OCI-LY3 (cell line): ENCODE results near the gene NT5DC4.

Experiments used
- H2AFZ ChIP-seq: fragments of 200-600, 300-600 bp; shearing (Covaris generic); 2 replicates; pipeline ENCODE4 v1.6.0; 2014; ENCODE audit warnings: antibody characterized with exemption, low read depth, low read length
- H3K27ac ChIP-seq: fragments of 200-600, 300-600 bp; sonication (generic); 2 replicates; pipeline ENCODE4 v1.5.1; 2014; ENCODE audit warnings: mild to moderate bottlenecking, low read length, moderate library complexity, mixed read lengths
- H3K27me3 ChIP-seq: fragments of 200-600, 300-600 bp; sonication (generic); 2 replicates; pipeline ENCODE4 v1.6.1; 2014; ENCODE audit warnings: low read depth, low read length, mixed read lengths
- H3K36me3 ChIP-seq: fragments of 200-600, 300-600 bp; sonication (generic); replicated peaks from 2 replicates; pipeline ENCODE3; 2014; ENCODE audit warnings: low read depth, low read length, mixed read lengths
- H3K4me1 ChIP-seq: fragments of 300-600, 200-600 bp; sonication (generic); 2 replicates; pipeline ENCODE4 v1.6.1; 2014; ENCODE audit warnings: low read length, mixed read lengths
- H3K4me2 ChIP-seq: fragments of 200-600, 300-600 bp; sonication (generic); 2 replicates; pipeline ENCODE4 v1.6.1; 2014; ENCODE audit warnings: low read length, mixed read lengths
- H3K4me3 ChIP-seq: fragments of 300-600, 200-600 bp; sonication (generic); 2 replicates; pipeline ENCODE4 v1.5.1; 2014; ENCODE audit warnings: antibody characterized with exemption, mild to moderate bottlenecking, low read length, moderate library complexity
- H3K79me2 ChIP-seq: fragments of 300-600, 200-600 bp; shearing (Covaris generic); 2 replicates; pipeline ENCODE4 v1.6.1; 2014; ENCODE audit warnings: mild to moderate bottlenecking, low read length, mixed read lengths
- H3K9ac ChIP-seq: fragments of 300-600, 200-600 bp; shearing (Covaris generic); 2 replicates; pipeline ENCODE4 v1.6.0; 2014; ENCODE audit warnings: mild to moderate bottlenecking, low read length, moderate library complexity
- H3K9me3 ChIP-seq: fragments of 200-600, 300-600 bp; shearing (Covaris generic); 2 replicates; pipeline ENCODE4 v1.6.1; 2014; ENCODE audit warnings: low read length, mixed read lengths; ENCODE audit not compliant: insufficient read depth
- H4K20me1 ChIP-seq: fragments of 200-600, 300-600 bp; sonication (generic); 2 replicates; pipeline ENCODE4 v1.6.1; 2016; ENCODE audit warnings: low read length, mixed read lengths; ENCODE audit not compliant: insufficient read depth
- EZH2phosphoT487 ChIP-seq: fragments of 200-600 bp; shearing (Covaris generic); IDR thresholded peaks from 2 replicates; pipeline ENCODE4 v1.6.1; 2018; ENCODE audit warnings: antibody characterized with exemption, mixed run types, low read depth
- TF ChIP-seq, protein P1 (sequence below): fragments of 200-600, 300-600 bp; sonication (generic); IDR thresholded peaks from 2 replicates; pipeline ENCODE4 v1.5.1; 2014; ENCODE audit warnings: antibody characterized with exemption, low read length, low read depth

The NT5DC4 gene

DNA sequence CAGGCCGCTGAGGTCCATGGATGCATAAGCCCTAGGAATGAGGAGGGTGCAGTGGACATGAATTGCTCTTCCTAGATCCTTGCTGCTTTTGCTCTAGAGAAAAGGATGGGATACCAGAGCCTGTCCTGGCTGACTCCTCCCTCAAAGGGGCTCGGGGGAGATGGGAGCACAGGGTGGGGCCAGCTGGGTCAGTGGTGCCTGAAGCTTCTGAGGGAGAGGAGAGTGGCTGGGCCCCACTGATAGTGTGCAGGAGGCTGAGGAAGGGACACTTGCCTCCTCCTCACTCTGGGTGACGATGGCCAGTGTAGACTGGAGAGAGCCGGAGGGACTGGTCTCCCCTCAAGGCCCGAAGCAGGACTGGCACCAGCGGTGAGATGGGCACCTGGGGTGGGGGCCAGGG lies at the start of gene NT5DC4:
Gene NT5DC4, plus strand, starts transcription at position 236 of the 400 bp plus-strand sequence. Its CDS starts 60 bp downstream, at position 296.
- Histone ChIP-seq H3K4me1 (peaks cover 18% of the 10 kb centered on the region), H3K9me3 (no peaks in the 10 kb centered on the region), H2AFZ (no peak within 1 kb of the TSS), H3K27me3 (no peaks in the 10 kb centered on the region), H4K20me1 (no peaks in the 10 kb centered on the region), H3K27ac (no peak within 1 kb of the TSS), H3K4me2 (no peak within 1 kb of the TSS), H3K36me3 (no peaks in the 10 kb centered on the region), H3K9ac (no peak within 1 kb of the TSS), H3K79me2 (no peaks in the 10 kb centered on the region), H3K4me3 (no peak within 1 kb of the TSS)
- TF ChIP-seq, protein P1, sequence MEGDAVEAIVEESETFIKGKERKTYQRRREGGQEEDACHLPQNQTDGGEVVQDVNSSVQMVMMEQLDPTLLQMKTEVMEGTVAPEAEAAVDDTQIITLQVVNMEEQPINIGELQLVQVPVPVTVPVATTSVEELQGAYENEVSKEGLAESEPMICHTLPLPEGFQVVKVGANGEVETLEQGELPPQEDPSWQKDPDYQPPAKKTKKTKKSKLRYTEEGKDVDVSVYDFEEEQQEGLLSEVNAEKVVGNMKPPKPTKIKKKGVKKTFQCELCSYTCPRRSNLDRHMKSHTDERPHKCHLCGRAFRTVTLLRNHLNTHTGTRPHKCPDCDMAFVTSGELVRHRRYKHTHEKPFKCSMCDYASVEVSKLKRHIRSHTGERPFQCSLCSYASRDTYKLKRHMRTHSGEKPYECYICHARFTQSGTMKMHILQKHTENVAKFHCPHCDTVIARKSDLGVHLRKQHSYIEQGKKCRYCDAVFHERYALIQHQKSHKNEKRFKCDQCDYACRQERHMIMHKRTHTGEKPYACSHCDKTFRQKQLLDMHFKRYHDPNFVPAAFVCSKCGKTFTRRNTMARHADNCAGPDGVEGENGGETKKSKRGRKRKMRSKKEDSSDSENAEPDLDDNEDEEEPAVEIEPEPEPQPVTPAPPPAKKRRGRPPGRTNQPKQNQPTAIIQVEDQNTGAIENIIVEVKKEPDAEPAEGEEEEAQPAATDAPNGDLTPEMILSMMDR, result no peak
- TF ChIP-seq EZH2phosphoT487, result no peak

DNA sequence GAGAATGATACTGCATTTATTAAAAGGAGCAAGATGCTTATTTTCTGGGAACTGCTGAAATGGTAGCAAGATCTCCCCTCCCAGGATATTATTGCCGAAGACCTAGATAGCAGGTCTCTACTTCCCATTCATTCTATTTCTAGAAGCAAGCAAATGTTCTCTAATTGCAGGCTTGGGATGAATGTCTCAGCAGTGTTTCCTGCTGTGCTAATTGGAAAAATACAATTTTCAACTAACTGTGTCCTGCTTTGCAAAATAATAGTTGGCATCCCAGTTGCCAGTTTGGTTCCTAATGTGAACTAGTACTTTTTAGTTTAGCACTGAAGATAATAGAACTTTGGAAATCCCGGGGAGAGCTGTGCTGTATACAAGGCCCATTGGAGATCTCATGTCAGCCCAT lies 49.0 kb upstream of the NT5DC4 start:
- no peaks in the 10 kb centered on the region for H3K27me3 ChIP-seq
- H3K4me3 ChIP-seq, result no peak overlapping the region
- peaks cover under 1% of the 10 kb centered on the region; the same call in 1 of the 2 replicates for H3K4me1 ChIP-seq
- H4K20me1 ChIP-seq, result no peaks in the 10 kb centered on the region
- H3K36me3 ChIP-seq, result peaks cover 10% of the 10 kb centered on the region
- H3K9me3 ChIP-seq, result no peaks in the 10 kb centered on the region
- no peaks in the 10 kb centered on the region for H3K79me2 ChIP-seq
- no peak overlapping the region for H3K4me2 ChIP-seq
- no peak overlapping the region for H3K27ac ChIP-seq
- H3K9ac ChIP-seq, result no peak overlapping the region
- no peak overlapping the region for H2AFZ ChIP-seq
- TF ChIP-seq, protein P1, result no peak
- TF ChIP-seq EZH2phosphoT487, result no peak

DNA sequence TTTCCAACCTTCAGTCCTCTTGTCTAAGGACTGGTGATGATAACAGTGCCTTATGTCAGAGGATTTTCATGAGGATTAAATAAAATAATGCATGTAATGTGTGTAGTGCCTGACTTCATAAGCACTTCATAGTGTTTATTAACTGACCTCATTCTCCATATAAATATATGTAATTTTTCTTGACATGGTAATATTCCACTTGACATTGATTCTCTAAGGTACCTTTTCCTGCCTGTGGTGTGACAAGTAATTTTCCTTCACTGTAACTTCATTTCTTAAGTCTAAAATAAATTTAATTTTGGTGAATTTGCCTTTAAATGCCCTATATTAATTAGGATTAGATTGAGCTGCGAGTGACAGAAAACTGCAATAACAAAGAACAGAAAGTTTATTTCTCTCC lies 47.8 kb upstream of the NT5DC4 start:
- no peak overlapping the region for H3K9ac ChIP-seq
- no peak for TF ChIP-seq EZH2phosphoT487
- TF ChIP-seq, protein P1, result no peak
- H3K4me3 ChIP-seq, result no peak overlapping the region

DNA sequence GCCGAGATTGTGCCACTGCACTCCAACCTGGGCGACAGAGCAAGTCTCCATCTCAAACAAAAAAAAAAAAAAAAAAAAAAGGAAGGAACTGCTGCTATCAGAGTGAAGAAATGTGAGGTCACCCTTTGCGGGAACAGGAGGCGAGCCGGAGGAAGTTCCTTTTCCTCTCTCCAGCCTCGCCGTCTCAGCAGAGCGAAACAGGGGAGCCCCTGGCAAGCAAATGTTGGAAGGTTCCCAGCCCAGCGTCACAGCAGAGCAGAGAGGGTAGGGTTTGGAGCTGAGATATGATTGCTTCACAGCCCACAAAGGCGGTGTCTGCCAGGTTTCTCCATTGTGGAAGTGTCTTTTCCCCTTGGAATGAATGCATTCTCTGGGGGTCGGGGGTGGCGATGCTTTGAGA lies 46.6 kb upstream of the NT5DC4 start:
- TF ChIP-seq, protein P1, result no peak
- no peak for TF ChIP-seq EZH2phosphoT487
- Histone ChIP-seq H3K4me3 (no peak overlapping the region), H4K20me1 (no peaks in the 10 kb centered on the region), H3K9ac (no peak overlapping the region), H3K36me3 (peaks cover 9% of the 10 kb centered on the region), H3K9me3 (no peaks in the 10 kb centered on the region), H3K27me3 (no peaks in the 10 kb centered on the region), H2AFZ (no peak overlapping the region), H3K4me1 (peaks cover under 1% of the 10 kb centered on the region; the same call in 1 of the 2 replicates), H3K27ac (no peak overlapping the region), H3K79me2 (no peaks in the 10 kb centered on the region), H3K4me2 (no peak overlapping the region)

More for the DNA sequence above, 47.8 kb upstream of the NT5DC4 start:
- H2AFZ ChIP-seq, result no peak overlapping the region
- H3K4me1 ChIP-seq, result no peaks in the 10 kb centered on the region
- H3K9me3 ChIP-seq, result no peaks in the 10 kb centered on the region
- no peaks in the 10 kb centered on the region for H3K27me3 ChIP-seq
- peaks cover 9% of the 10 kb centered on the region for H3K36me3 ChIP-seq
- no peak overlapping the region for H3K4me2 ChIP-seq
- no peaks in the 10 kb centered on the region for H3K79me2 ChIP-seq
- no peaks in the 10 kb centered on the region for H4K20me1 ChIP-seq
- H3K27ac ChIP-seq, result no peak overlapping the region
